ENCODE results near the gene SMAD3. TPM values are rescaled to one million over a fixed set of nuclear protein-coding genes. Genes with fewer than 3 reads are reported as not detected.
"Not testable (repeated sequence)": the region's sequence is repeated elsewhere in the genome, so short reads cannot be mapped to it uniquely, and the experiment has no call there.

SMAD3 gene
- total RNA-seq, 3 donors from 2014 or later = 38.5 to 76.3 (median 44.9) TPM

DNA sequence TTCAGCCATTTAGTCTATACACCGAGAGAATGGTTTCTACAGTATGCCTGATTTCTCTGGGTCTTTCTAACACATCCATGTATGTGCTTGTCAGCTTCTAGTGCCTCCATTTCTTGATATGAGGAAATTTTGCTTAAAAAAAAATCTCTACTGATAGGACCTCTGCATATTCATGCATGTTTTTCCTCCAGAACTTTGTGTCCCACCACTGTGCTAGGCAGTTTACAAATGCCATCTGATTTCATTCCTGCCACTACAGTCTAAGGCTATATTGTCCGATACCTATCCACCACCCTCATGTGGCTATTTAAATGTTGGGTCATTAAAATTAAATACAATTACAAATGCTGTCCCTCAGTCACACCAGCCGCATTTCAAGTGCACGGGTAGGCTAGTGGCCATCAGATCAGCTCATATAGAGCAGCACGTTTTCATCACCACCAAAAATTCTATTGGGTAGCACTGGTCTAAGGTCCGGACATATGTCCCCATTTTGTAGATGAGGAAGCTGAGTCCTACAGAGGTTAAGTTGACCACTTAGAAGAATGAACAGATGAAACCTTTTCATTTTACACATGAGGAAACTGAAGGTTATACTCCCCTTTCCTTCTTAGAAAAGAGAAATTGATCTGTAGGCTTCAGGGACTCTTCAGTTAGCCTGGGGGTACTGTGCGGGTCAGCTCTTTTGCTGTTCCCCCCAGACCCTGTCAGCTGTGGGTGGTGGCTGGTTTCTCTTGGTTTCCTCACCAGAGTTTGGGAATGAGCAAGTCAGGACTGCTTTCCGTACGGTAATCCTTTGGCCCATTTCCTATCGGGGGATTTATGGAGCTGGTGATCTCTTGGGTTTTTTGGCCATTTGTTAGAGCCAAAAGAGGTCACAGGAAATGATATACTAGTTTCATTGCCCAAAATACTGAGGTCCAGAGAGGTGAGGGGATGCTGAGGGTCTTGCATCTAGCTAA lies 56.5 kb downstream of the SMAD3 start:
- Histone ChIP-seq H3K36me3 (ENCODE audit: low read depth) (no peaks in the 10 kb centered on the region), H3K4me1 (ENCODE audit: low read depth) (peaks cover 34% of the 10 kb centered on the region), H3K9me3 (no peaks in the 10 kb centered on the region), H3K4me3 (no peak overlapping the region)
- intact Hi-C loops (cut with DNase I, micrococcal nuclease) = no loop called here
- DNase-seq = no peak
- no peak for ATAC-seq
- TF ChIP-seq, protein P1, sequence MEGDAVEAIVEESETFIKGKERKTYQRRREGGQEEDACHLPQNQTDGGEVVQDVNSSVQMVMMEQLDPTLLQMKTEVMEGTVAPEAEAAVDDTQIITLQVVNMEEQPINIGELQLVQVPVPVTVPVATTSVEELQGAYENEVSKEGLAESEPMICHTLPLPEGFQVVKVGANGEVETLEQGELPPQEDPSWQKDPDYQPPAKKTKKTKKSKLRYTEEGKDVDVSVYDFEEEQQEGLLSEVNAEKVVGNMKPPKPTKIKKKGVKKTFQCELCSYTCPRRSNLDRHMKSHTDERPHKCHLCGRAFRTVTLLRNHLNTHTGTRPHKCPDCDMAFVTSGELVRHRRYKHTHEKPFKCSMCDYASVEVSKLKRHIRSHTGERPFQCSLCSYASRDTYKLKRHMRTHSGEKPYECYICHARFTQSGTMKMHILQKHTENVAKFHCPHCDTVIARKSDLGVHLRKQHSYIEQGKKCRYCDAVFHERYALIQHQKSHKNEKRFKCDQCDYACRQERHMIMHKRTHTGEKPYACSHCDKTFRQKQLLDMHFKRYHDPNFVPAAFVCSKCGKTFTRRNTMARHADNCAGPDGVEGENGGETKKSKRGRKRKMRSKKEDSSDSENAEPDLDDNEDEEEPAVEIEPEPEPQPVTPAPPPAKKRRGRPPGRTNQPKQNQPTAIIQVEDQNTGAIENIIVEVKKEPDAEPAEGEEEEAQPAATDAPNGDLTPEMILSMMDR (IDR thresholded peaks at IDR 0.05) = no peak

DNA sequence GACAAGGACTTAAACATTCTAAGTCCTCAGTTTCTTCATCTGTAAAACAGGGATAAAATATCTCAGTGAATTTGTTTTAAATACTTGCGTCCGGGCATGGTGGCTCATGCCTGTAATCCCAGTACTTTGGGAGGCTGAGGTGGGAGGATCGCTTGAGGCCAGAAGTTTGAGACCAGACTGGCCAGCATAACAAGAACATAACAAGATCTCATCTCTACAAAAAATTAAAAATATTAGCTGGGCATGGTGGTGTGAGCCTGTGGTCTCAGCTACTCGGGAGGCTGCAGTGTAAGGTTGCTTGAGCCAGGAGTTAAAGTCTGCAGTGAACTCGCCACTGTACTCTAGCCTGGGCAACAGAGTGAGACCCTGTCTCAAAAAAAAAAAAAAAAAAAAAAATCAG lies 57.4 kb downstream of the SMAD3 start:
- peaks cover 36% of the 10 kb centered on the region for H3K4me1 ChIP-seq (ENCODE audit: low read depth)
- H3K9me3 ChIP-seq; DNase-seq; ATAC-seq; intact Hi-C loops (cut with DNase I, micrococcal nuclease); H3K4me3 ChIP-seq; H3K36me3 ChIP-seq (ENCODE audit: low read depth): not testable (repeated sequence)

DNA sequence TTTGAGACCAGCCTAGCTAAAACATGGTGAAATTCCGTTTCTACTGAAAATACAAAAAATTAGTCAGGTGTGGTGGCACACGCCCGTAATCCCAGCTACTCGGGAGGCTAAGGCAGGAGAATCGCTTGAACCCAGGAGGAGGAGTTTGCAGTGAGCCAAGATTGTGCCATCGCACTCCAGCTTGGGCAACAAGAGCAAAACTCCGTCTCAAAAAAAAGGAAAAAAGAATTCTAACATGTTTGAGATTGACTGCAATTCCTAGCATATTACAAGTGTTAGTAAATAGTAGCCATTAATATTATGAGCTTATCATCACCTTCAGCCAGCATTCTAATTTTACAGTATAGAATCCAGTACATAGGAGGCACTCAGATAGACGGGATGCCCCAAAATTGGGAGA lies 57.9 kb downstream of the SMAD3 start:
- H3K36me3 ChIP-seq (ENCODE audit: low read depth); DNase-seq; ATAC-seq; H3K4me3 ChIP-seq; intact Hi-C loops (cut with DNase I, micrococcal nuclease); H3K9me3 ChIP-seq: not testable (repeated sequence)
- H3K4me1 ChIP-seq (ENCODE audit: low read depth) = peaks cover 36% of the 10 kb centered on the region

DNA sequence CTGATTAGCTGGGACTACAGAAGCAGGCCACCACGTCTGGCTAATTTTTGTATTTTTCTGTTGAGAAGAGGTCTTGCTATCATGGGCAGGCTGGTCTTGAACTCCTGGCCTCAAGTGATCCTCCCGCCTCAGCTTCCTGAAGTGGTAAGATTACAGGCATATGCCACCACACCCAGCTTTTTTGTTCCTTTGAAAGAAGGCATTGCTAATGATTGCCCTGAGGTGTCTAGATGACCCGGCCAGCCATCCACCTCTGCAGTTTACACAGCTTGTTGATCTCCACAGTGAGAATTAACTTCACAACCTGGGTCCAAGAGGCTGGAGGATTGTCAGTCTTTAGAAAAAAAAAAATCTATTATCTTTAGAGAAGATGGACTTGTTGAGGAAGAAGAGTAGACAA lies 58.7 kb downstream of the SMAD3 start:
- no peak for ATAC-seq
- Histone ChIP-seq H3K4me1 (ENCODE audit: low read depth) (peaks cover 36% of the 10 kb centered on the region), H3K36me3 (ENCODE audit: low read depth) (no peaks in the 10 kb centered on the region), H3K4me3 (no peak overlapping the region), H3K9me3 (no peaks in the 10 kb centered on the region)
- TF ChIP-seq, protein P1 (IDR thresholded peaks at IDR 0.05) = no peak
- no peak for DNase-seq
- intact Hi-C loops (cut with DNase I, micrococcal nuclease) = no loop called here

DNA sequence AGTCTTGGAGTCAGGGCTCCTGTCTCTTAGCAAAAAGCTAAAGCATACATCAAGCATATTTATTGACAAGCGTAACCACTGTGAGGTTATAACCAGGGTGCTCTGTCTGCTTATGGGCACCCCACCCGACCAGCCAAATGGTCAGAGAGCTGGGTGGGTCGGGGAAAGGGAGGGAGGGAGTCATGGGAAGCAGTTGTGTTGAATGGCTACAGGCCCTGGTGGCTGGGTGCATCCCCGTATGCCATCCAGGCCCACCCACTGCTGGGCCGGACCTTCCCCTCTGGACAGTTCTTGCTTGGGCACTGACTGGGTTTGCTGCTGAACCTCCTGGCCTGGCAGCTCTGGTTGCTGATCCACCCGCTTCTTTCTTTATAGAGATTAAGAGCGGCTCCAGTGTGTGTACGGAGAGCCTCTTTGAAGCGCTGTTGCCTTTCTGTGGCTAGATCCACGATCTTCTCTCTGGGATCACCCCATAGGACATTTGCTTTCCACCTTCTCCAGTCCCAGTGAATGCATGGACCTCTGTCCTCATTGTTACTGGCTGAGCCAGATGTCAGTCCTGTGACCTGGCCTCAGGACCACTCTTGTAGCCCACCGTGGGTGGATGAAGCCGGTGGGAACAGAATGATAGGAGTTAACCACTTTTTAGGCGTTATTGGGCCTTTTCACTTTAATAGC lies 59.6 kb downstream of the SMAD3 start:
- Histone ChIP-seq H3K4me3 (no peak overlapping the region), H3K36me3 (ENCODE audit: low read depth) (no peaks in the 10 kb centered on the region), H3K9me3 (no peaks in the 10 kb centered on the region), H3K4me1 (ENCODE audit: low read depth) (peaks cover 29% of the 10 kb centered on the region)
- intact Hi-C loops (cut with DNase I, micrococcal nuclease) = no loop called here
- TF ChIP-seq, protein P1 (IDR thresholded peaks at IDR 0.05) = no peak
- ATAC-seq = no peak
- no peak for DNase-seq

DNA sequence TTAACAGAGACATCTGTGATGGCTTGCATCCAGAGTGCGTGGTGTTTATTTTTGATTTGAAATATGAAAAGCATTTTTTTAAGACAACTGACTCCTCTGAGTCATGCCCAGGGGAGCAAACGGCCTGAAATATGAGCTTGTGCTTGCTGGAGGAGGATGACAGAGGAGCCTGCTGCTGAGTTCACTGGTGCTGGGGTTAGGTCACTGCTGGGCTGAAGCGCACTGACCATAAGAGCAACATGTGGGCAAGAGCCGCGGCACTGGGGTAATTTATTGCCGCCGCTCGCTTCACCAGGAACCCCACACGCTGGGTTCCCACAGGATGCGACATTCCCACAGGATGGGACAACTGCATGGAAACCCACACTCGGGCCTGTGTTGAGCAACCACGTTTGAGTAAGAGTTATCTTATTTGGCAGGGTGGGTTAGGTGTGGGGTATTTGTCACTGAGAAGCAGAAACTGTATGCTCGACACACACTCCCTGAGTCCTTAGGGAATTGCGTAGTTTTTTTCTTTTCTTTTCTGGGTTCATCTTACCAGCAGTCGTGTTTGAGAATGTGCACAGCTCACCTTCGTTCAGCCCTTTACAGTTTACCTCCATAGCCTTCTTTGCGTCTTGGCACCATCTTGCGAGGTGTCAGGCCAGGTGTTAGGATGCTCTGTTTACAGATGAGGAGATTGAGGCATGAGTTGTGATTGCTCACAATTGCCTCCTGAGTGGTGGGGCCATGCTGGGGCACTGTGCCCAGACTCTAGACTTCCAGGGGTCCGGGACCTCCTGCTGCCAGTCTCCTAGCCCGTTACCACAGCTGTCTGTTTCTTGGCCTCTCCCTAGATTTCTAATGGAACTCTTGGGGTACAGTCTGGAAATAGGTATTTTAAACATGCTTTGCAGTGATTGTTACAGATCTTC lies 60.4 kb downstream of the SMAD3 start:
- intact Hi-C loops (cut with DNase I, micrococcal nuclease) = no loop called here

More for the DNA sequence above, 60.4 kb downstream of the SMAD3 start:
- H3K4me3 ChIP-seq = no peak overlapping the region
- H3K36me3 ChIP-seq (ENCODE audit: low read depth) = no peaks in the 10 kb centered on the region
- no peak for ATAC-seq
- peak in 1 of 3 donors; percentile 72 for DNase-seq
- H3K9me3 ChIP-seq = no peaks in the 10 kb centered on the region
- peaks cover 21% of the 10 kb centered on the region for H3K4me1 ChIP-seq (ENCODE audit: low read depth)
- TF ChIP-seq, protein P1 (IDR thresholded peaks at IDR 0.05) = no peak

All from mucosa of descending colon (tissue), 3 donors.